Measurements from ENCODE around the gene BTBD8.

The BTBD8 gene

DNA sequence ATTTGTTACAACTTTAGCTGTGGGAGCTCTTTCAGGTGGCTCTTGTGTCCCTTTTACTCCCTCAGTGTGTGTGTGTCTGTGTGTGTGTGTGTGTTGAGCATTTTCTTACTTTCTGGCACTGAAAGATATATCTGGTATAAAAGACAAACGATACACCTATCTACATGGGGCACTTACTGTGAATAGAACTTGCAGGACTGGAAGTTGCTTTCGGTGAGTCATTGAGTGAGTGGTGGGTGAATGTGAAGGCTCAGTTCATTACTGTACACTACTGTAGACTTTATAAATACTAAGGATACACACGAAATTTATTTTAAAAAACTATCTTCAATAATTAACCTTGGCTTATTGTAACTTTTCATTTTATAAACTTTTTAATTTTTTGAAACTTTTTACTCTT lies 38.7 kb downstream of the BTBD8 start:
- FAIRE-seq (no peak), DNase-seq (ENCODE audit: insufficient read length, low spot score) (no peak)
- no peak for TF ChIP-seq POLR2A (IDR thresholded peaks at IDR 0.05; ENCODE audit: low read depth, low read length)
- TF ChIP-seq SPI1 (IDR thresholded peaks at IDR 0.05; ENCODE audit: low read depth, low read length) = no peak
- TF ChIP-seq POU2F2 (IDR thresholded peaks at IDR 0.05; ENCODE audit: low read depth, low read length) = no peak

DNA sequence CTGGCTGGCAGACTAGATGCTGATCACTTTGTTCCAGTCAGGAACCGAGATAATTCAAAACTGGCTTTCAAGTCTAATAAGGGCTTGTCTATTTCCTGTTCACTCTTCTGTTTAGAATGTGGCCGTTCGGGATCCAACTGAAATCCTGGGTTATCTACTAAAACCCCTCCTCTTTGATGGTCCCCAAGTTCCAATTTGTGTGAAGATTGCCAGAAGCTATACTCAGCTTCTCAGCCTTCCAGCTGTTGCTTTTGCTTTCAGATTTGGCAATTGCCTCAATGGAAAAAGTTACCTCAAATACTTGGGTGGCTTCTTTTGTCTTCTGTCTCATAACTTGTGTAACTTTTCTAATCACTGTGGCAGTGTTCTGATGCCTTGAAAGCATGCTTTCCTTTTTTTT lies 43.7 kb downstream of the BTBD8 start:
- TF ChIP-seq TAF1 (IDR thresholded peaks at IDR 0.05; ENCODE audit: low read depth, low read length) (no peak), SPI1 (IDR thresholded peaks at IDR 0.05; ENCODE audit: low read depth, low read length) (no peak), POU2F2 (IDR thresholded peaks at IDR 0.05; ENCODE audit: low read depth, low read length) (no peak), POLR2AphosphoS5 (IDR thresholded peaks at IDR 0.05; ENCODE audit: low read depth, low read length) (no peak)
- FAIRE-seq = no peak
- no peak for DNase-seq (ENCODE audit: insufficient read length, low spot score)

DNA sequence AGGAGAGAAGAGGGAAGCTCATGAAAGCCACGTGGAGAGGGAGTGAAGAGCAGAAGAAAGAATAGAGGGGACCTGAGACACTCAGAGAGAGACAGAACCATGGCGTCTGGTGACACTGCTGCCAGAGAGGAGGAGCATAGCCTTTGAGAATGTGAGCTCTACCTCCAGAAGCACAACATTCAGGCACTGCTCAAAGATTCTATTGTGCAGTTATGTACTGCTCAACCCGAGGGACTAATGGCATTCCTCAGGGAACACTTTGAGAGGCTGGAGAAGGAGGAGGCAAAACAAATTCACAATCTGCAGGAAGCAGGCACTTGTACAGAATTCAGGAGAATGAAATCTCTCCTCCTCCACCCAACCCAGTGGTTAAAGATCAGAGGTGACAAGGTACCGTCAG lies 45.1 kb downstream of the BTBD8 start:
- FAIRE-seq (no peak), DNase-seq (ENCODE audit: insufficient read length, low spot score) (no peak)
- TF ChIP-seq POLR2AphosphoS5 (IDR thresholded peaks at IDR 0.05; ENCODE audit: low read depth, low read length) (no peak), POU2F2 (IDR thresholded peaks at IDR 0.05; ENCODE audit: low read depth, low read length) (no peak), SPI1 (IDR thresholded peaks at IDR 0.05; ENCODE audit: low read depth, low read length) (no peak), PAX5 (IDR thresholded peaks at IDR 0.05; ENCODE audit: insufficient read depth, low read length, severe bottlenecking) (no peak), POLR2A (IDR thresholded peaks at IDR 0.05; ENCODE audit: low read depth, low read length) (no peak), TAF1 (IDR thresholded peaks at IDR 0.05; ENCODE audit: low read depth, low read length) (no peak)

DNA sequence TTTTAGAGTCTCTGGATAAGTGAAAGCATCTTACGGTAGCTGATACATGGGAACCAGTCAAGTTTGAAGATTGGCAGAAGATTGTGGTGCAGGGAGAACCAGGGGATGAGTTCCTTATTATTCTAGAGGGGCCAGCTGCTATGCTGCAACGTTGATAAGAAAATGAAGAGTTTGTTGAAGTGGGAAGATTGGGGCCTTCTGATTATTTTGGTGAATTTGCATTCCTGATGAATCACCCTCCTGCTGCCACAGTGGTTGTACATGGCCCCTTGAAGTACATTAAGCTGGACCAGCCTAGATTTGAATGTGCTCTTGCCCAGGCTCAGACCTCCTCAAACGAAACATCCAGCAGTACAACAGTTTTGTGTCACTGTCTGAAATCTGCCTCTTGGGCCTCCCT lies 45.9 kb downstream of the BTBD8 start:
- DNase-seq (ENCODE audit: insufficient read length, low spot score) = no peak
- no peak for TF ChIP-seq POU2F2 (IDR thresholded peaks at IDR 0.05; ENCODE audit: low read depth, low read length)
- TF ChIP-seq POLR2A (IDR thresholded peaks at IDR 0.05; ENCODE audit: low read depth, low read length) = no peak
- TF ChIP-seq TAF1 (IDR thresholded peaks at IDR 0.05; ENCODE audit: low read depth, low read length) = no peak
- no peak for TF ChIP-seq SPI1 (IDR thresholded peaks at IDR 0.05; ENCODE audit: low read depth, low read length)
- no peak for TF ChIP-seq POLR2AphosphoS5 (IDR thresholded peaks at IDR 0.05; ENCODE audit: low read depth, low read length)
- TF ChIP-seq PAX5 (IDR thresholded peaks at IDR 0.05; ENCODE audit: insufficient read depth, low read length, severe bottlenecking) = no peak
- FAIRE-seq = no peak

DNA sequence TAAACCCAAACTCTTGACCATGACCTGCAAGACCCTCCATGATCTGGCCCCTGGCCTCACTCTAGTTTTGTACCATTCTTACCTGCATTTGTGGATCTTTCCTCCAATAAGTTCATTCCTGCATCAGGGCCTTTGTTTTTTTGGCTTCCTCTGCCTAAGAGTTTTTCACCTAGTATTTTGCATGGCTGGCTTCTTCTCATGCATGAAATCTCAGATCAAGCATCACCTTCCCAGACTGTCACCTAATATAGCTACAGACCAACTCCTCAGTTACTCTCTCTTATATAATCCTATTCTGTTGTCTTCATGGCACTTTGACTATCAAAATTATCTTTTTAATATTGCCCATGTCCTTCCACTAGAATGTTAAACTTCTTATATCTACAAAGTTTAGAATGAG lies 54.2 kb downstream of the BTBD8 start:
- TF ChIP-seq SPI1 (IDR thresholded peaks at IDR 0.05; ENCODE audit: low read depth, low read length) = no peak
- FAIRE-seq = no peak
- no peak for DNase-seq (ENCODE audit: insufficient read length, low spot score)

DNA sequence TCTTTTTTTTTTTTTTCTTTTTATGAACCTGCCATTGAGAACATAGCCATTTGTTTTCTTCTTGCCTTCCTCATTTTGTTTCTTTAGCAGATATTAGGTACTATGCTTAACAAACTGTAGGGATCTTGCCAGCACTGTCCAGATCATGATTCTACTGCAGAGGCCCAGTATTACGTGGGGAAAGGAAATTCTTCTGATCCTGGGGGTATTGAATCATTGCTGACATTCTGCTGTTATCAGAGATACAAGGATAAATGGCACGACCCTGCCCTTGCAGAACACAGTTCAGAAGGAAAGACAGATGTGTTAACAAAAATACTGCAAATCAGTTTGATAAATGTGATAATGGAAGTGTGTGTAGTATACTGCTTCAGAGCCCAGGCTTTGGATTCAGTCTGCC lies 56.2 kb downstream of the BTBD8 start:
- FAIRE-seq (no peak), DNase-seq (ENCODE audit: insufficient read length, low spot score) (no peak)
- TF ChIP-seq SPI1 (IDR thresholded peaks at IDR 0.05; ENCODE audit: low read depth, low read length) = no peak

DNA sequence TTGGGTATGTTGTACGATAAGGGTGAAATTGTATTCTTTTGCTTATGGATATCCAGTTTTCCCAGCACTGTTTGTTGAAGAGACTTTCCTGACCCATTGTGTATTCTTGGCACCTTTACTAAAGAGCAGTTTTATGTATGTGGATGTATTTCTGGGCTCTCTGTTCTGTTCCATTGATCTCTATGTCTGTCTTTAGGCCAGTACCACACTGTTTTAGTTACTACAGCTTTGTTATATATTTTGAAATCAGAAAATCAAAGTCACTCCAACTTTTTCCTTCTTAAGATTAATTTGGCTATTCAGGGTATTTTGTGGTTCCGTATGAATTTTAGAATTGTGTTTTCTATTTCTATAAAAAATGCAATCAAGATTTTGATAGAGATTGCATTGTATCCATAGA lies 74.8 kb downstream of the BTBD8 start:
- FAIRE-seq = no peak
- no peak for DNase-seq (ENCODE audit: insufficient read length, low spot score)
- TF ChIP-seq PAX5 (IDR thresholded peaks at IDR 0.05; ENCODE audit: insufficient read depth, low read length, severe bottlenecking) (no peak), TAF1 (IDR thresholded peaks at IDR 0.05; ENCODE audit: low read depth, low read length) (no peak), SPI1 (IDR thresholded peaks at IDR 0.05; ENCODE audit: low read depth, low read length) (no peak), POU2F2 (IDR thresholded peaks at IDR 0.05; ENCODE audit: low read depth, low read length) (no peak), POLR2AphosphoS5 (IDR thresholded peaks at IDR 0.05; ENCODE audit: low read depth, low read length) (no peak), POLR2A (IDR thresholded peaks at IDR 0.05; ENCODE audit: low read depth, low read length) (no peak)

DNA sequence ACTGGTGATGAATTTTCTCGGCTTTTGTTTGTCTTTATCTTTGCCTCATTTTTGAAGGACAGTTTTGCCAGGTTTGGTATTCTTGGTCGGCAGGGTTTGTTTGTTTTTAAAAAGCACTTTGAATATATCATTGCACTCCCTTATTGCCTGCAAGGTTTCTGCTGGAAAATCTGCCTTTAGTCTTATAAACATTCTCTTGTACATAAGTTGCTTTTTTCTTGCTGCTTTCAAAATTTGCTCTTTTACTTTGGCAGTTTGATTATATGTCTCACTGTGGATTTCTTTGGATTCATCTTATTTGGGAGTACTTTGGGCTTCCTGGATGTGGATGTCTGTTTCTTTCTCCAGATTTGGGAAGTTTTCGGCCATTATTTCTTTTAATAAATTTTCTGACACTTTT lies 79.4 kb downstream of the BTBD8 start:
- FAIRE-seq (no peak), DNase-seq (ENCODE audit: insufficient read length, low spot score) (no peak)
- TF ChIP-seq SPI1 (IDR thresholded peaks at IDR 0.05; ENCODE audit: low read depth, low read length) (no peak), PAX5 (IDR thresholded peaks at IDR 0.05; ENCODE audit: insufficient read depth, low read length, severe bottlenecking) (no peak), POLR2AphosphoS5 (IDR thresholded peaks at IDR 0.05; ENCODE audit: low read depth, low read length) (no peak), POU2F2 (IDR thresholded peaks at IDR 0.05; ENCODE audit: low read depth, low read length) (no peak), TAF1 (IDR thresholded peaks at IDR 0.05; ENCODE audit: low read depth, low read length) (no peak), POLR2A (IDR thresholded peaks at IDR 0.05; ENCODE audit: low read depth, low read length) (no peak)

DNA sequence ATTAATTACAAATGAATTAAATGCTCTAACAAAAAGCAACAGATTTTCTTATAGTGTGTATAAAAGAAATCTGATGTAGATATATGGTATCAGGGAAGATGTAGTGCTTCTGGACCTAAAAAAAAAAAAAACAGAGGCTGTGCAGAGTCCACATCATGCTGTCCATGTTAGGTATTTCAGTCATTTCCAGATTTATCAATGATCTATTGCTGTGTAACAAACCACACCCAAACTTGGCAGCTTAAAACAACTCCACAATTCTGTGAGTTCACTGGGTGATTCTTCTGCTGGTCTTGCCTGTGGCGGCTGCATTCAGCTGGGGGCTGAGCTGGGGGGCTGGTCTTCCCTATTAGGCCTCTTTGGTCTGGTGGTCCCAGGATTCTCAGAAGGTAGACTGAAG lies 85.2 kb downstream of the BTBD8 start:
- no peak for FAIRE-seq
- TF ChIP-seq TAF1 (IDR thresholded peaks at IDR 0.05; ENCODE audit: low read depth, low read length) (no peak), SPI1 (IDR thresholded peaks at IDR 0.05; ENCODE audit: low read depth, low read length) (no peak), PAX5 (IDR thresholded peaks at IDR 0.05; ENCODE audit: insufficient read depth, low read length, severe bottlenecking) (no peak), POLR2AphosphoS5 (IDR thresholded peaks at IDR 0.05; ENCODE audit: low read depth, low read length) (no peak), POU2F2 (IDR thresholded peaks at IDR 0.05; ENCODE audit: low read depth, low read length) (no peak), POLR2A (IDR thresholded peaks at IDR 0.05; ENCODE audit: low read depth, low read length) (no peak)
- DNase-seq (ENCODE audit: insufficient read length, low spot score) = no peak

DNA sequence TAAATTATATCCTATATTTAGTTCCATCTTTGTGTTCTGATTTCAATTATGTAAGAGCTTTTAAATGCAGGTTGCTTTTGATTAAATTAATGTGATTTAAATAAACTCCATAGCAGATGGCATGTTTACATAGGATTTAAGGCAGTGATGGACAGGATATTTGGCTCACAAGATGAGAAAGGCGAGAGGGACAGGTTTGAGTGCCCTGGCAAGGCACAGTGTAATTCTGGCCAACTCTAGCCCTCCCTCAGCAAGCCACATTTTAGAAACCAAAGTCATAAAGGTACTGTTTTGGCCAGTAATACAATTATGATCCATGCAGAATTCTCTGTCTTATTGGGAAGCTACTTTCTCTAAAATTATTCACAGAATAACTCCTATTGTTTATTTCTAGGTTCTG lies 87.0 kb downstream of the BTBD8 start:
- FAIRE-seq (no peak), DNase-seq (ENCODE audit: insufficient read length, low spot score) (no peak)
- TF ChIP-seq SPI1 (IDR thresholded peaks at IDR 0.05; ENCODE audit: low read depth, low read length) (no peak), POU2F2 (IDR thresholded peaks at IDR 0.05; ENCODE audit: low read depth, low read length) (no peak), TAF1 (IDR thresholded peaks at IDR 0.05; ENCODE audit: low read depth, low read length) (no peak), POLR2A (IDR thresholded peaks at IDR 0.05; ENCODE audit: low read depth, low read length) (no peak), PAX5 (IDR thresholded peaks at IDR 0.05; ENCODE audit: insufficient read depth, low read length, severe bottlenecking) (no peak), POLR2AphosphoS5 (IDR thresholded peaks at IDR 0.05; ENCODE audit: low read depth, low read length) (no peak)

DNA sequence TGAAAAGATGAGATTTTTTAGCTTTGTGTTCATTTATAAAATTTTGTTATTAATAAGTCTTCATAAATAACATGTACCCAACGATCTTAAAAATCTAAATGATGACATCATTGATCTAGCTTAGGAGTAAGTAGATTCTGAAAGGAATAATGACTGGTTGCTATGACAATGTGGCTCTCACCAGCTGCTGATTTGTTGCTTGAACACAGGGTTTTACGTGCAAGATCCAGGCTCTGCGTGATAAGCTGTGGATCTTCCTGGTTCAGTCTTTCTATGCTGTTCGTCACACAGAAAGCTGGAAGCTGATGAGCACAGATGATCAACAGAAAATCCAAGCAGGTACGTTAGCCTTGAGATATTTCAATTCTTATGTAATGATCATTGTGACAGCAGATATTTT lies 88.5 kb downstream of the BTBD8 start:
- no peak for TF ChIP-seq SPI1 (IDR thresholded peaks at IDR 0.05; ENCODE audit: low read depth, low read length)
- TF ChIP-seq POU2F2 (IDR thresholded peaks at IDR 0.05; ENCODE audit: low read depth, low read length) = no peak
- no peak for TF ChIP-seq PAX5 (IDR thresholded peaks at IDR 0.05; ENCODE audit: insufficient read depth, low read length, severe bottlenecking)
- TF ChIP-seq POLR2A (IDR thresholded peaks at IDR 0.05; ENCODE audit: low read depth, low read length) = no peak
- no peak for TF ChIP-seq TAF1 (IDR thresholded peaks at IDR 0.05; ENCODE audit: low read depth, low read length)
- TF ChIP-seq POLR2AphosphoS5 (IDR thresholded peaks at IDR 0.05; ENCODE audit: low read depth, low read length) = no peak
- no peak for FAIRE-seq
- no peak for DNase-seq (ENCODE audit: insufficient read length, low spot score)
